SHP77 treated with DMSO at 0.1 percent for 48 hours (cell line): ENCODE results near the gene XRN1.
A peak's percentile ranks its signal among the peaks of the same experiment; 100 is the strongest.
"Not testable (repeated sequence)": the region's sequence is repeated elsewhere in the genome, so short reads cannot be mapped to it uniquely, and the experiment has no call there.

ENCODE experiments used
- DNase-seq: peaks from one replicate; lab custom pipeline; 2025; lab: John Stamatoyannopoulos, UW

Gene XRN1

GRCh38 chr3:142337994-142338393 is 109.8 kb downstream of the XRN1 start:
- no peak for DNase-seq

- DNase-seq = no peak
These were observed 115.4 kb downstream of the XRN1 start for GRCh38 chr3:142332390-142332789.

DNA sequence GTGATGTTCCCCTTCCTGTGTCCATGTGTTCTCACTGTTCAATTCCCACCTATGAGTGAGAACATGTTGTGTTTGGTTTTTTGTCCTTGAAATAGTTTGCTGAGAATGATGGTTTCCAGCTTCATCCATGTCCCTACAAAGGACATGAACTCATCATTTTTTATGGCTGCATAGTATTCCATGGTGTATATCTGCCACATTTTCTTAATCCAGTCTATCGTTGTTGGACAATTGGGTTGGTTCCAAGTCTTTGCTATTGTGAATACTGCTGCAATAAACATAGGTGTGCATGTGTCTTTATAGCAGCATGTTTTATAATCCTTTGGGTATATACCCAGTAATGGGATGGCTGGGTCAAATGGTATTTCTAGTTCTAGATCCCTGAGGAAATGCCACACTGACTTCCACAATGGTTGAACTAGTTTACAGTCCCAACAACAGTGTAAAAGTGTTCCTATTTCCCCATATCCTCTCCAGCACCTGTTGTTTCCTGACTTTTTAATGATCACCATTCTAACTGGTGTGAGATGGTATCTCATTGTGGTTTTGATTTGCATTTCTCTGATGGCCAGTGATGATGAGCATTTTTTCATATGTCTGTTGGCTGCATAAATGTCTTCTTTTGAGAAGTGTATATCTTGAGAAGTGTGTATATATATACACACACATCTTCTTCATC is 123.4 kb downstream of the XRN1 start:
- not testable (repeated sequence) for DNase-seq

DNA sequence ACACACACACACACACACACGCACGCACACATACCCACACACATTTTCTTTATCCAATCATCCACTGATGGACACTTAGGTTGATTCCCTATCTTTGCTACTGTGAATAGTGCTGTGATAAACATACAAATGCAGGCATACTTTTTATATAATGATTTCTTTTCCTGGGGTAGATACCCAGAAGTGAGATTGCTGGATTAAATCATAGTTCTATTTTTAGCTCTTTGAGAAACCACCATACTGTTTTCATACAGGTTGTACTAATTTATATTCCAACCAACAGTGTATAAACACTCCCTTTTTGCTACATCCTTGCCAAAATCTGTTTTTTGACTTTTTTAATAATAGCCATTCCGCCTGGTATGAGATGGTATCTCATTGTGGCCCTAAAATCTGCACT is 127.9 kb downstream of the XRN1 start:
- no peak for DNase-seq

DNA sequence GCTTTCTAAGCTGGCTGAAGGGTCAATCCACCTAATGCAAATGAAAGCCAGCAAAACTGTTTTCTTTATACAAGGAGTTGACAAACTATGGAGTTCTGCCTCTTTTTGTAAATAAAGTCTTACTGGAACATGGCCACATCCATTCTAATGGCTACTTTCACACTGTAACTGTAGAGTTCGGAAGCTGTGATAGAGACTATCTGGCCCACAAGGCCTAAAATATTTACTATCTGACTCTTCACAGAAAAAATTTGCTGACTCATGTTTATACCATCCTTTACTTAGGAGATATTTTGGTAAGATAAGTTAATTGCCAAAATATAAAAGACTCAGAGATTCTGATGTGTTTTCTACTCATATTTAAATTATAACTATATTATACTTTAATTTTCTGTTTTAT is 128.7 kb downstream of the XRN1 start:
- DNase-seq = no peak

DNA sequence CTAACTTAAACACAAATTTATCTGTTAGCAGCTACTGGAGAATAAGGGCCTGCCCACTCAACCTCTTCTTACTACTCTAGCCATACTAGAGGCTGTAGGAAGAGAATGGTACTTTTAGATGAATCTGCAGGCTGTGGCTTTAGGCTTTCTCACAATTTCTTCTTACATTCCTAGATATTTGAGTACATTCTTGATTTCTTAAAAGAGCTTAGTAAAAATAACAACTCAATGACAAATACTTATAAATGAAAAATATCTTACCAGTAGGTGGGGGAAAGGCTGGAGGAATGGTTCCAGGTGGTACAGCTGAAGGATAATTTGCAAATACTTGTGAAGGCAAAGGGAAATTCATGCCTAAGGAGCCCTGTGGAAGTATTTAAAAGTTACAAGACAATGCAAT is 129.5 kb downstream of the XRN1 start:
- DNase-seq = no peak

DNA sequence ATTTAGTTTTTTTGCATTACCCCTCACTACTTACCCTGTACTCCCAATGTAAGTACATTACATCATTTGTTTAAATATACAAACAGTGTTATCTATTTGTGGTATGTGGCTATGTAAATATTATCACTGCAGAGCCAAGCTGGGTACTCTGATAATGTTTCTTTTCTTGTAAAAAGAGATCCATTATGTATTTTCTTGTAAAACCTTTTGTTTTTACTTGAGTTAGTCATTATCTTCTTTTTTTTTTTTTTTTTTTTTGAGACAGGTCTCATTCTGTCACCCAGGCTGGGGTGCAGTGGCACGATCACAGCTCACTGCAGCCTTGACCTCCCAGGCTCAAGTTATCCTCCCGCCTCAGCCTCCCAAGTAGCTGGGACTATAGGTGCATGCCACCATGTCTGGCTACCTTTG is 131.9 kb downstream of the XRN1 start:
- DNase-seq = not testable (repeated sequence)

GRCh38 chr3:142315083-142315482 is 132.8 kb downstream of the XRN1 start:
- DNase-seq = no peak

- DNase-seq = no peak
These were observed 137.4 kb downstream of the XRN1 start for GRCh38 chr3:142310439-142310838.

DNA sequence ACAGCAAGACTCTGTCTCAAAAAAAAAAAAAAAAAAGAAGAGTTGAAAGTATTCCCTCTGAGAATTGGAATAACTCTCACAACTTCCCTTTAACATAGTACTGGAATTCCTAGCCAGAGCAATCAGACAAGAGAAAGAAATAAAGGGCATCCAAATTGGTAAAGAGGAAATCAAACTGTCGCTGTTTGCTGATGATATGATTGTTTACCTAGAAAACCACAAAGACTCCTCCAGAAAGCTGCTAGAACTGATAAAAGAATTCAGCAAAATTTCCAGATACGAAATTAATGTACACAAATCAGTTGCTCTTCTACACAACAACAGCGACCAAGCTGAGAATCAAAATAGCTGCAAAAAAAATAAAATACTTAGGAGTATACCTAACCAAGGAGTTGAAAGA is 145.0 kb downstream of the XRN1 start:
- not testable (repeated sequence) for DNase-seq

GRCh38 chr3:142298626-142299025 is 149.2 kb downstream of the XRN1 start:
- no peak for DNase-seq

GRCh38 chr3:142296507-142296906 is 151.3 kb downstream of the XRN1 start:
- DNase-seq = no peak

- no peak for DNase-seq
These were observed 159.8 kb downstream of the XRN1 start for GRCh38 chr3:142287866-142288638.

DNA sequence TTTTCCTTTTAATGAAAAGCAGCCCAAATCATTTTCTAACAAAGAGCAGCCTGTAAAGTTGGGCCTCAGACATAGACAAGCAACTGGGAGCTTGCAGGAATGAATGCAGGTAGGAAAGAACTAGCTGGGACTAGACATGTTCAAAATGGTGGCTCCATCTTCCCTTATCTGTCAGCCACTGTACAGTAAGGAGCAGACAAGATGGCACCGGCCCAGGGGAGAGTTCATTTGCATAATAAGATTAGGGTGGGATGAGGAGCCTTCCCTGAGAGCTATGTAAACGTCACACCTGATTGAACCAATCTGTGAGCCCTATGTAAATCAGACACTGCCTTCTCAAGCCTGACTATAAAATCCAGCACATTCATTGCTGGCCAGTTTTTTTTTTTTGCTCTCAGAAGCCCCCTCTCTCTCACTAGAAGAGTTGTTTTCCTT is 162.7 kb downstream of the XRN1 start:
- DNase-seq = no peak

DNA sequence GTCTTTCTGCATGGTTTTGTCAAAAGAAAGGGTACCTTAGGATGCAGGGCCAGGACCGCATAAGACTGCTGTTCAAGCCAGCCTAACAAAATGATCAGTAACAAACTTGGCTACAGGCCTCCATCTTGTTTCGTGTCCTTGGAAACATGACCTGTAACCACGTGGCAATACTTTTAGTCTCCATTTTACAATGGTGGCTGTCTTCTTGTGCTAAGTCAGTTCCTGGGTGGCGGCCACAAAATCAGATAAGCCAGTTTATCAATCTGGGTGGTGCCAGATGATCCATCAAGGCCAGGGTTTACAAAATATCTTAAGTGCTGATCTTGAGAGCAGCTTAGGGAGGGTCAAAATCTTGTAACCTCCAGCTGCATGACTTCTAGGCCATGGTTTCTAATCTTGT is 165.3 kb downstream of the XRN1 start:
- no peak for DNase-seq

- no peak for DNase-seq
These were observed 166.4 kb downstream of the XRN1 start for GRCh38 chr3:142281474-142281873.

- peak; percentile 71 for DNase-seq
These were observed 167.8 kb downstream of the XRN1 start for GRCh38 chr3:142279965-142280590.

GRCh38 chr3:142278451-142278850 is 169.4 kb downstream of the XRN1 start:
- no peak for DNase-seq

DNA sequence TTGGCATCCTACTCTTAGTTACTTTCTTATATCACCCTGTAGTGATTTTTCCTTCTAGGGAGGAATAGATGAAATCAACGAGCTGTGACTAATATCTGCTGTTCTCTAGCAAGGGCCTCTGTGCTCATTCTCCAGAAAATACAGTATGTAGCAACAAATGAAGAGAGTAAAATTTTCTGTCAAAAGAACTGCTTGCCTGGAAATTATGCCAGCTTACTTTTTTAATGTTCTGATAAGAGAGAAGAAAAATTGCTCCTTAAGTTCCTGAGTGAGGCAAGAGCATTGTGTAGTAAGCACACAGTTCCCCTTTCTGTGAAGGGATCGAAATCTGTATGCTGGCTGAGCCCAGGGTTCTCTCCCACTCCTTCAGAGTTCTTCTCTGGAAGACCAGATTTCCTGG is 171.1 kb downstream of the XRN1 start:
- DNase-seq = no peak

- DNase-seq = no peak
These were observed 172.0 kb downstream of the XRN1 start for GRCh38 chr3:142275856-142276255.

DNA sequence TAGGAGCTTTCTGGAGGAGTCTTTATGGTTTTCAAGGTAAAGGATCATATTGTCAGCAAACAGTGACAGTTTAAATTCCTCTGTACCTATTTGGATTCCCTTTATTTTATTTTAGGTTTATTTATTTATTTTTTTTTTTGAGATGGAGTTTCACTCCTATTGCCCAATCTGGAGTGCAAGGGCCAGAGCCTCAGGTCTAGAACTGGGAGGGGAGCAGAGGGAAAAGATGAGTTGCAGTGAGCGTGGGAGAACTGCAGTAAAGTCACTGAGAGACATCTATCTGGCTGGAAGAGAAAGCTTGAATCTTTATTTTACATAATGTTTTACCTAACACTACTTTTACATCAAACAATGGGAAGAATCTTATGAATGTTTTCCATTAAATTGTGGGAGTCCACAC is 172.9 kb downstream of the XRN1 start:
- DNase-seq = no peak

- no peak for DNase-seq
These were observed 174.3 kb downstream of the XRN1 start for GRCh38 chr3:142273501-142273900.

GRCh38 chr3:142272200-142272891 is 175.5 kb downstream of the XRN1 start:
- no peak for DNase-seq
